RPMI7951 (cell line): Measurements from ENCODE around the gene LENG8. TPM values are rescaled to one million over a fixed set of nuclear protein-coding genes. Genes with fewer than 3 reads are reported as not detected.

Experiments
- DNase-seq: peaks from one replicate; pipeline ENCODE4 v3.0.0-alpha.2; 2012; ENCODE audit warnings: low read depth
- total RNA-seq: library from RNA; depleted of rRNA; stranded (reverse); fragments of >200 nt; shearing (Covaris generic); gene quantifications from 2 replicates; pipeline ENCODE4 v1.2.3, GENCODE V29; 2014

Gene LENG8
- total RNA-seq, 1 experiment from 2014 or later = 9.0 TPM

- no peak for DNase-seq
Observed at GRCh38 chr19:54422136-54422535, 26.9 kb upstream of the LENG8 start.

- no peak for DNase-seq
Observed at GRCh38 chr19:54424201-54424600, 24.8 kb upstream of the LENG8 start.

- DNase-seq = no peak
Observed at GRCh38 chr19:54424660-54425381, 24.2 kb upstream of the LENG8 start.

GRCh38 chr19:54425382-54425723 lies 23.6 kb upstream of the LENG8 start:
- DNase-seq = no peak

- DNase-seq = no peak
Observed at GRCh38 chr19:54426291-54426931, 22.6 kb upstream of the LENG8 start.

GRCh38 chr19:54427586-54427985 lies 21.4 kb upstream of the LENG8 start:
- no peak for DNase-seq

- DNase-seq = no peak
Observed at GRCh38 chr19:54428323-54429175, 20.4 kb upstream of the LENG8 start.

- DNase-seq = no peak
Observed at GRCh38 chr19:54429176-54429495, 19.9 kb upstream of the LENG8 start.

GRCh38 chr19:54429545-54430227 lies 19.3 kb upstream of the LENG8 start:
- DNase-seq = no peak

- no peak for DNase-seq
Observed at GRCh38 chr19:54430306-54431254, 18.4 kb upstream of the LENG8 start.

- DNase-seq = no peak
Observed at GRCh38 chr19:54431255-54431838, 17.7 kb upstream of the LENG8 start.

GRCh38 chr19:54432144-54432738 lies 16.8 kb upstream of the LENG8 start:
- DNase-seq = no peak

GRCh38 chr19:54433697-54434096 lies 15.3 kb upstream of the LENG8 start:
- no peak for DNase-seq

- no peak for DNase-seq
Observed at GRCh38 chr19:54434112-54434872, 14.7 kb upstream of the LENG8 start.

- no peak for DNase-seq
Observed at GRCh38 chr19:54434873-54435214, 14.2 kb upstream of the LENG8 start.

GRCh38 chr19:54435551-54436016 lies 13.4 kb upstream of the LENG8 start:
- DNase-seq = no peak

- DNase-seq = no peak
Observed at GRCh38 chr19:54436031-54436523, 12.9 kb upstream of the LENG8 start.

GRCh38 chr19:54436628-54437252 lies 12.3 kb upstream of the LENG8 start:
- DNase-seq = no peak
